Stimulated activated CD4-positive, alpha-beta T cell treated with anti-CD3 and anti-CD28 coated beads, Interleukin-15, amount 100 ng/mL, for 24 hours (primary cell): ENCODE data around the gene ACTMAP.
"Not testable (repeated sequence)": the region's sequence is repeated elsewhere in the genome, so short reads cannot be mapped to it uniquely, and the experiment has no call there.

Experiments
- DNase-seq: peaks from one replicate; pipeline ENCODE4 v3.0.0-alpha.2; 2020

ACTMAP gene

DNA sequence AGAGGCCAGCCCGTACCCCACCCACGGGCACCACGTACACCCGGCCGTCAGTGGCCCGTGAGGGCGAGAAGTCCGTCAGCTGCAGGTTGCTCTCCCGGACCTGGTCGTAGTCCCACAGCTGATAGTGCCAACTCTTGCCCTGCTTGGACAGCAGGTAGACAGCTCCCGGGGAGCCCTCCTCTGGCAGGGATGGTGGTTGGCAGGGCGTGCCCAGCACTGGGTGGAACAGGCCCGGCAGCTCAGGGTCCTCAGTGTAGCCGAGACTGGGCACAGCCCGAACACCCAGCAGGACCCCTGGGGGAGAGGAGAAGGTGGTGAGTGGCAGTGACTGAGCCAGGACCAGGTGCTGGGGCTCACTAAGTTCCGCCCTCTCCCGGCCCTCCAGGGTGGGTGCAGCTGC lies 7.8 kb downstream of the ACTMAP start:
- DNase-seq: no peak

DNA sequence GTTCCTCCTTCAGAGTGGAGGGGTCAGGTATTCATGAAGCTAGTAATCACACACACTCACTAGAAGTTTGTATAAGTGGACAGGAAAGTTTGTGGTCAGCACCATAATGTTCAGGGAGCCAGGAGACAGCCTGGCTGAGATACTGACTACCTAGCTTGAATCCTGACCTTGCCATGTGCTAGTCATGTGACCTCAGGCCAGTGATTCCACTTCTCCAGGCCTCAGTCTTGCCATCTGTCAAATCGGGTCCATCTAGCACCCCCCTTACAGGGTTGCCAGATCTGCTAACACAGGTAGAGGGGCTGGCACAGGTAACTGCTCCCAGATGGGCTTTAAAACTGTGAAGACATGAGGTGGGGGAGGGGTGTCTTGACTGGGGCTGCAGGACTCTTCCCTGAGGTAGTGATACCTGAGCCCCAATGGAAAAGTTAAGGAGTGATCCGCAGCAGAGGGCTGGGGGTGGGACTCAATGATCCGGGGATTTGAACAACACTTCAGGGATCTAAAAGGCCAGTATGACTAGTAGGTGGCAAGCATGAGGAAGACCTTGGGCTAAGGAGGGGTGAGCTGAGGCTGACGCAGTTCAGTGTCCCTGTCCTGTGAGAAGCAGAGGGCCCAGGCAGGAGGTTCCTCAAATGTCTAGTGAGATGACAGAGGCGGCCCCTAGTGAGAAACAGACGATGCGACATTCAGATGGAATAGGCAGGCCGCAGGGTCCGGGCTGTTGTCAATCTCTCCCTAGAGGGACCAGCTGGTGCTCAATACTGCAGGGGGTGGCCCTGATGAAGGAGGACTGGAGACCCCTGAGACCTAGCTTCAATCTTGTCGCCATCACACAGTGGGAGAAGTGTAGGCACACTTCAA lies 8.5 kb downstream of the ACTMAP start:
- no peak for DNase-seq

DNA sequence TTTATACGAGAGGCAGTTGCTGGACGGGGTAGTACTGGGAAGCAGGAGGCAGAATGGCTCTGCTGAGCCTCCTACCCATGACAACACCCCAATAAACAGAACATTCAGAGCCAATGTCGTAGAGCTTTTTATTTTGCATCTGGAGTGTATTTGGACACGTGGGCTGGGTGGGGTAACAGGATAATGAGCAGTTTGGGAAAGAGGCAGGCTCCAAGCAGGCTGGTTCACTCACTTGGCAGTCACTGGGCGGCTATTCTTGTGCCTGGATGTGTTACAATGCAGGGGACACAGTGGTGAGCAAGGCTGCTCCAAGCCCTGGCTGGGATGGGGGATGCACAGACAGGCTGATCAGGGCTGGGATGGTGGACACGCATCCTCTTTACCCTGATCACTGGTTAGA lies 9.5 kb downstream of the ACTMAP start:
- no peak for DNase-seq

DNA sequence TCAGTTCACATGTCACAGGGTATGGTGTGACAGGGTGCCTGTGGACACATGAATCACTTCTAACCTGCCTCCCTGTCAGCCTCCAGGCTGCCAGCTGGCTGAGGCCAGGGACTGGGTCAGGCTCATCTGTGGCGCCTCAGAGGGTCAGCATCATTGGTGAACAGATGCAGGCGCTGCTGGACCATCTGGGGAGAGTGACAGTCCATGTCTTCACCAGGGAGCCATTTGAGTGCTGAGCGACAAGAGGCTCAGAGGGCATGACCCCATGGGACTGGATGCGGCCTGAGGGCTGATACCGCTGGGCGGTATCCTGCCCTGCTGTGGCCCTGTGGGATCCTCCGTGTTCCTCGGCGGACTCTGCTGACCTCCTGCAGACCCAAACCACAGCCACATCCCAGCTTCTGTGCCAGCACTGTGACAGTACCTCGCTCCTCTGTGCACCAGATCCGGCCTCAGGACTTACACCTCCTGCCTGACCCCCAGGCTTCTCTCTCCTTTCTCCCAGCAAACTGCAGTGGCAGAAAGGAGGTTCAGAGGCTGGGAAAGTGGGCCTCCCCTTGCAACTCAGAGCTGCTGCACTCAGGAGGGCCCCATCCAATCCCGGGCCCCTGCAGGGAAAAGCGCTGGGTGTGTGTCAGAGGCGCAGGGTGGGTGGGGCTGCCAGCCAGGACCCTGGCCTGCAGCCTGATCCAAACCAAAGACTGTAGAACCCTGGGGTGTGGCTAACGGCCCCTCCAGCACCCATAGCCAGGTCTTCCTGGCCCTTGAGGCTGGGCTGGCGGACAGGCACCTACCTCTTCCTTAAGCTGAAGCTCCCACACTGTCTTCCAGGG lies 10.2 kb downstream of the ACTMAP start:
- DNase-seq: no peak

DNA sequence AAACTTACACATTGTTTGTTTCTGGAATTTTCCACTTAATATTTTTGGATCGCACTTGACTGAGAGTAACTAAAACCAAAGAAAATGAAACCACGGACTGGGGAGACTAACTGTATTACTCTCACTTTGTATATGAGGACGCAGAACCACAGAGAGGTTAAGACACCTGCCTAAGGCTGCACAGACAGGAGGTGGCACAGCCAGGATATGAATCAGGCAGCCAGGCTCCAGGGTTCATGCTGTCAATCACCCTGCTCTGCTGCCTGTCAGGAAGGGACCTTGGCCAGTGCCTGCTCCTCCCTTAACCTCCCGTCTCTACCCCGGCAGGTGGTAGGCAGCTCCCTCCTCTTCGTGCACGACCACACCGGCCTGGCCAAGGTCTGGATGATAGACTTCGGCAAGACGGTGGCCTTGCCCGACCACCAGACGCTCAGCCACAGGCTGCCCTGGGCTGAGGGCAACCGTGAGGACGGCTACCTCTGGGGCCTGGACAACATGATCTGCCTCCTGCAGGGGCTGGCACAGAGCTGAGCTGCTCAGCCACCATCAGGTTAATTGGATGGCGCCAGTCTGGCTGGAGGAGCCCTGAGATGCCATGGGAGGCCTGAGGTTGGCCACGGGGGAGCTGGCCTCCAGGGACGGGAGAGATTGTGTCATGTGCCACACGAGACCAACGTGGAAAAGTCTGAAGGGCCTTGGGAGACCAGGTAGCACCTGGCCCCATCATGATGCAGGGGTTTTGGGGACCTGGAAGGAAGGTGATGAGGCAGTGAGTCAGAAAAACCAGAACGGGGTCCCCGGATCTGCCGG lies 11.0 kb downstream of the ACTMAP start:
- no peak for DNase-seq

DNA sequence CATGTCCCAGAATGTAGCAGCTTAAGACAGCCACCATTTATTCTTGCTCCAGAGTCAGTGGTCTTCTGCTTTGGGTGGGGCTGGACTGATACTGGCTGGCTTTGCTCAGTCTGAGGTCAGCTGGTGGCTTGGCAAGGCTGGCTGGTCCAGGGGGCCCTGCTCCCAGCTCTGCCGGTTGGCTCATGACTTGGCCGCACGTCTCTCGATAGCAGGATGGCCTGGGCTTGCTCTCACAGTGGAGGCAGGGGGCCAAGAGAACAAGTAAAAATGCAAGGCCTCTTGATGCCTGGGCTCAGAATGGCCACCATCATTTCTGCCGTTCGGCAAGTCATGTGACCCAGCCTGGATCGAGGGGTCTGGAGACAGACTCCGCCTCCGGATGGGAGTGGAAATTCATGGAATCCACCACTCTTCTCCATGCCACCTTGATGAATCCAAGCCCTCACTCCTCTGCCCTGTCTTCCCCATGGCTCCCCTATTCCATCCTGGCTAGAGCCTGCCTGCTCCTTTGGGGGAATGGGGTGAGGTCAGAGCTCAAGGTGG lies 13.1 kb downstream of the ACTMAP start:
- no peak for DNase-seq

DNA sequence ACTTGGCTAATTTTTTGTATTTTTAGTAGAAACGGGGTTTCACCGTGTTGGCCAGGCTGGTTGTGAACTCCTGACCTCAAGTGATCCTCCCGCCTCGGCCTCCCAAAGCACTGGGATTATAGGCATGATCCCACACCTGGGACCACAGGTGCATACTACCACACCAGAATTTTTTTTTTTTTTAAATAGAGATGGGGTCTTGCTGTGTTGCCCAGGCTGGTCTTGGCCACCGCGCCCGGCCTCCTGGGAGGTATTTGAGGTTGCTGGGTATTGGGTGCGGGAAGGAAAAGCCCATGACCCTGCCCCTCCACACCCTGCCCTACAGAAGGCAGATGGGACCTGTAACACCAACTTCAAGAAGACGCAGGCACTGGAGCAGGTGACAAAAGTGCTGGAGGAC lies 13.6 kb downstream of the ACTMAP start:
- no peak for DNase-seq

DNA sequence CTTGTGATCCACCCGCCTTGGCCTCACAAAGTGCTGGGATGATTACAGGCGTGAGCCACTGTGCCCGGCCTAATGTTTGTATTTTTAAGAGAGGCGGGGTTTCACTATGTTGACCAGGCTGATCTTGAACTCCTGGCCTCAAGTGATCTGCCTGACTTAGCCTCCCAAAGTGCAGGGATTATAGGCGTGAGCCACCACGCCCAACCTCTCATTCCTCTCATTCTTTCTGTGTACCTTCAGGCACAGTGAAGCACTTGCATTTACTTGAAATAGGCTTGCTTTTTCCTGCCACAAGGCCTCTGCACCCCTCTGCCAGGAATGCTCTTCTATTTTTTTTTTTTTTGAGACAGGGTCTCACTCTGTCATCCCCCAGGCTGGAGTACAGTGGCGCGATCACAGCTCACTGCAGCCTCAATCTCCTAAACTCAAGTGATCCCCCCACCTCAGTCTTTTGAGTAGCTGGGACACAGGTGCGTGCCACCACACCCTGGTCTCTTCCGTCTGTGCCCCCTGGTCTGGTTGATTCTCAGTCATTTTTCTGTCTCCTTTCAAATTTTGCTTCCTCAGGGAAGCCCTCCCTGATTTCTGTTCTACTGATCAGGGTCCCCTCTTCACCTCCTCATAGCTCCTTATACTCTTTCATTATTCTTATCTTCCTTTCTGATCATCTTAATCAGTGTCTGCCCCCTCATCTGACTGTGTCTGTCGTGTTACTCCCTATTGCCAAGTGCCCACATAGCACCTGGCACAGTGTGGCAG lies 15.1 kb downstream of the ACTMAP start:
- DNase-seq: no peak

DNA sequence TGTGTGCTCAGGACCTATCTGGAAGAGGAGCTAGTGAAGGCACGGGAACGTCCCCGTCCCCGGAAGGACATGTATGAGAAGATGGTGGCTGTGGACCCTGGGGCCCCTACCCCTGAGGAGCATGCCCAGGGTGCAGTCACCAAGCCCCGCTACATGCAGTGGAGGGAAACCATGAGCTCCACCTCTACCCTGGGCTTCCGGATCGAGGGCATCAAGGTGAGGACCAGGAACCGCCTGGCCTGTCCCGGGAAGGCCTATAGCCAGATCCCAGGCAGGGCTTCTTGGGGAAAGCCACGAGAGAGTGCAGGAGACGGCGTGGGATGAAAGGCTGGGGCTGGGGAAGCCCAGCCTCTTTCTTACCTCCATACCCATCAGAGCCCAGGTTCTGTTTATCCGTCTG lies 17.1 kb downstream of the ACTMAP start:
- no peak for DNase-seq

DNA sequence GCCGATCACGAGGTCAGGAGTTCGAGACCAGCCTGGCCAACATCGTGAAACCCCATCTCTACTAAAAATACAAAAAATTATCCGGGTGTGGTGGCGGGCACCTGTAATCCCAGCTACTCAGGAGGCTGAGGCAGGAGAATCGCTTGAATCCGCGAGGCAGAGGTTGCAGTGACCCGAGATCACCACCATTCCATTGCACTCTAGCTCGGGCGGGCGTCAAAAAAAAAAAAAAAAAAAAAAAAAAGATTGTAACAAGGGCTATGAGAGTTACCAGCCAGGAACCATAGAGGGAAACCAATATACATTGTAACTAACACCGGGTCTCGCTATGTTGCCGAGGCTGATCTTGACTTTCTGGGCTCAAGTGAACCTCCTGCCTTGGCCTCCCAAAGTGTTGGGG lies 18.0 kb downstream of the ACTMAP start:
- DNase-seq: not testable (repeated sequence)

DNA sequence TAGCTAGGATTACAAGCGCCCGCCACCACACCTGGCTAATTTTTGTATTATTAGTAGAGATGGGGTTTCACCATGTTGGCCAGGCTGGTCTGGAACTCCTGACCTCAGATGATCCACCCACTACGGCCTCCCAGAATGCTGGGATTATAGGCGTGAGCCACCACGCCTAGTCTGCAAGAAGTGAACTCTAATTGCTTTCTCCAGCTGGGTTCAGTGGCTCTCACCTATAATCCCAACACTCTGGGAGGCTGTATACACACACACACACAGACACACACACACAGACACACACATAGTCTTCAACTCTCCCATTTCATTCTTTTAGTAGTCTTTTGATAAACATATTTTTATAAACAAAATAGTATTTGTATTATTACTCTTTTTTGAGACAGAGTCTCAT lies 20.2 kb downstream of the ACTMAP start:
- DNase-seq: not testable (repeated sequence)

DNA sequence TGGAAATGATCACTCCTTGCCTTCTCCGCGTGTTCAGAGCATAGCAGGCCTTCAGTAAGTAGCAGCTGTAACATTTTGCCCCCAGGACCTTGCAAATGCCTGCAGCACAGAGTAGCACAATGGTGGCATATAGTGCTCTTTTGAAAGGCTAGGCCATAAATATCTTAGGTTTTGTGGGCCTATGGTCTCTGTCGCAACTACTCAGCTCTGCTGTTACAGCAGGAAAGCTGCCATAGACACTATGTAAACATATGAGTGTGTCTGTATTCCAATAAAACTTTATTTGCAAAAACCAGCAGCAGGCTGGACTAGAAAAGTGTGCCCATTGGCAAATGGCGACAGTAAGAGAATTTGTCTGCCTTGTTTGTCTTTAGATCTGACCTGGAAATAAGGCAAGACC lies 24.0 kb downstream of the ACTMAP start:
- DNase-seq: no peak

DNA sequence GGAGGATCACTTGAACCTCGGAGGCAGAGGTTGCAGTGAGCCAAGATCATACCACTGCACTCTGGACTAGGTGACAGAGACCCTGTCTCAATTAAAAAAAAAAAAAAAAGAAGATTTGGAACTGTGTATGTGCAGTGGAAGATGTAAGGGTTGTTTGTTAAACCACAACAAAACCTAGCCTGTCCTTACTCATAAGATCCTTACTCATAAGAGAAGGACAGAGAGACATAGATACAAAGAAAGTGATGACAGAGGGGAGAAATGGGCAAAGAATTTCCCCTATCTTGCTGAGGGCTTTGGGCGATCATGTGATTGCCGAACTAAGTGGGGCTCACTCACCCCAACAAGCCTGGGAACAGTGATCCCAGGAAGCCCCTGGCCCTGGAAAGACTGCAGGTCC lies 25.4 kb downstream of the ACTMAP start:
- DNase-seq: no peak

DNA sequence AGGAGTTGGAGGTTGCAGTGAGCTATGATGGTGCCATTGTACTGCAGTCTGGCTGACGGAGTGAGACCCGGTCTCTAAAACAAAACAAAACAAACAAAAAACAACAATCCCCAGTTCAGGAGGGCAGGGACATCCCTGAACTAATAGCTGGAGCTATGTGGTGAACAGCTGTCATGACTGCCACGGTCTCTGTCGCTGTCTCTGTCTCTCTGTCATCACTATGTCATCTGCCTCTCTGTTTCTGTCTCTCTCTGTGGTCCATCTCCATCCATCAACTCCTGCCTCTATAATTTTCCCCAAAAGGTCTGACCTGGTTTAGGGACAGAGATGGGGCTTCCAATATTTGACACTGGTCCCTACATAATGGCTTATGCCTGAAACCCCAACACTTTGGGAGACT lies 26.0 kb downstream of the ACTMAP start:
- DNase-seq: no peak

DNA sequence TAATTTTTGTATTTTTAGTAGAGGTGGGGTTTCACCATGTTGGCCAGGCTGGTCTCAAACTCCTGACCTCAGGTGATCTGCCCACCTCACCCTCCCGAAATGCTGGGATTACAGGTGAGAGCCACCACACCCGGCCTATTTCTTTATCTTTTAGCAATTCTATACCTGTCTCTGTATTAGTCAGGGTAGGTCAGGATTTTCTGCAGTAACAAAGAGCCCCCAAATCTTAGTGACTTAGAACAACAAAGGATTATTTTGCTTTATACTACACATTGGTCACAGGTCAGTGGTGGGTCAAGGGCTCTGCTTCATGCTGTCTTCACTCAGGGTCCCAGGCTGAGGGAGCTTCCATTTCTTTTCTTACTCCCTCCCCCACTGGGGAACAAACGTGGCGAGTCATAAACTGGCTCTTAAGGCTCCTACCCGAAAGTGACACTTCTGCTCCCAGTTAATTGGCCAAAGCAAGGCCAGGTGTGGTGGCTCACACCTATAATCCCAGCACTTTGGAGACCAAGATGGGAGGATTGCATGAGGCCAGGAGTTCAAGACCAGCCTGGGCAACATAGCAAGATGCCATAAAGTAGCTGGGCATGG lies 26.5 kb downstream of the ACTMAP start:
- DNase-seq: no peak

DNA sequence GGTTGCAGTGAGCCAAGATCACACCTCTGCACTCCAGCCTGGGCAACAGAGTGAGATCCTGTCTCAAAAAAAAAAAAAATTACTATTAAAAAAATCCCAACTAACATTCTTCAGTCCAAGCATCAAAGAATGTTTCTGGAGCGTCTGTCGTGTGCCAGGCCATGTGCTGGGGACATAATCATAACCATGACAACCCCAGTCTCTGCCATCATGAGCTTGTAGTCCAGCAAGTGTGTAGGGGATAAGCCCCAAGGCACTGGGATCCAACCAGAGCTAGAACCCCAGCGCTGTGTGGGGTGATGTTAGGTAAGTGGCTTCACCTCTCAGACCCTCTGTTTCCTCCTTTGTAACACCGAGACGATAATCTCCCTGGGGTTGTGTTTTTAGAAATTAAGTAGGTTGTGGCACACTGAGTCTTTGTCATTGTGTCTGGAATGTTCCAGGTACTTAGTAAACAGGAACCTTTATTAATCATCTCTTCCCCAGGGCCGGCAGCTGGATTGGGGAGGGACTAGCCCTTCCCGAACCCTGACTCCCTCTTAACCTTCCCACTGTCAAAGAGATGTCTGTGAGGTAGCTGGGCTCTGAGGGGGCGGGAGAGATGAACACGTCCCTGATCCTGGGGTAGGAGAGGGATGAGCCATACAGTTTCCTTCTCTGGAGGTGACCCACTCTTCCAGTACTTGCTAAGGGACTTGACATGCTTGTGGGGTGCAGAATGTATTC lies 28.2 kb downstream of the ACTMAP start:
- DNase-seq: no peak

DNA sequence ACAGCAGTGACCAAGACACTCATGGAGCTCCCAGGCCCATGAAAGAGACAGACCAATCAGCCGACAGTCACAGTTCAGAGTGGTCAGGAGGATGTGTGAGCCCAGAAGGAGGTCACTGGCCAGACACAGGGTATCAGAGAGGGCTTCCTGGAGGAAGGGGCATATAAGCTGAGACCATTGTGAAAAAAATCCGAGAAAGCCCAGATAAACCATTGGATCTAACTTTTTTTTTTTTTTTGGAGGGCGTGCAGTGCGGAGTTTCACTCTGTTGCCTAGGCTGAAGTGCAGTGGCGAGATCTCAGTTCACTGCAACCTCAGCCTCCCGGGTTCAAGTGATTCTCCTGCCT lies 29.2 kb downstream of the ACTMAP start:
- no peak for DNase-seq

DNA sequence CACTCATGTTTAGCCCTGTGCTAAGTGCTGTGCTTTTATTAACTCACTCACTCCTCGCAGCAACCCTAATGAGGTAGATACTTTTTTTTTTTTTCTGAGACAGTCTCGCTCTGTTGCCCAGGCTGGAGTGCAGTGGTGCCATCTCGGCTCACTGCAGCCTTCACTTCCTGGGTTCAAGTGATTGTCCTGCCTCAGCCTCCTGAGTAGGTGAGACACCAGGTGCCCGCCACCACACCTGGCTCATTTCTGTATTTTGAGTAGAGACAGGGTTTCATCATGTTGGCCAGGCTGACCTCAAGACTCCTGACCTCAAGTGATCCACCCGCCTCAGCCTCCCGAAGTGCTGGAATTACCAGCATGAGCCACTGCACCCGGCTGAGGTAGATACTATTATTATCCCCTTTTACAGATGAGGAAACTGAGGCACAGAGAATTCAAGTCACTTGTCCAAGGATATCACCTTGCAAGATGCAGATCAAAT lies 30.8 kb downstream of the ACTMAP start:
- no peak for DNase-seq

DNA sequence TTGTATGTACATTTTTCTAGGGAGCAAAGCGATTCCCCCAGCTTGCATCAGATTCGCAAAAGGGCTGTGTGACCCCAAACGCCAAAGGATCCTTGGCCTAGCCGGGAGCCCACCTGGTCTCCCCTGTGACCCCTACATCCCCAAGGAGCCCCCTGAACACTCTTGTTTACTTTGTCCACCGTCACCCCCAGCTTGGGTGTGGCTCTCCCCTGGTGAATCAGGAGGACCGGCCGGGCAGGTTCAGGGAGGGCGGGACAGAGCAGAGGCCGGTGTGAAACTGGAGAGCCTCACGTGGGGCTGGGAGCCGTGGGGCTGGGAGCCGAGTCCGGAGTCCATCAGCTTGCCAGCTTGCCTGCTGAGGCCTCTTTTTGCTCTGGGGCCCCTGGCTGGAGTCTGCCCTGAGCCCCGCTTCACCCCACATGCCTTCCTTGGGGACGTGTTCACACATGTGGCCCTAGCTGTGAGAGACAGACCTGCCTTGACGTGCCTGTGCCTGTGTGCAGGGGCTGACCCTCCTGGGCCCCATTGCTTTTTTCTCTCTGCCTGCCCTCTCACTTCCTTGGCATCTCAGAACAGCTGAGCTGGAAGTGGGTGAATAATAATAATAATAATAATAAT lies 31.4 kb downstream of the ACTMAP start:
- no peak for DNase-seq
